Stimulated activated CD4-positive, alpha-beta T cell treated with anti-CD3 and anti-CD28 coated beads, TNF-alpha, amount 100 ng/mL, for 24 hours (primary cell): ENCODE measurements around the gene SMAP2.

Source experiments
- DNase-seq, 3 experiments: peaks; one replicate each; pipeline ENCODE4 v3.0.0-alpha.2; 2020; ENCODE audit warnings: low read depth in 3 of 3

SMAP2 gene

DNA sequence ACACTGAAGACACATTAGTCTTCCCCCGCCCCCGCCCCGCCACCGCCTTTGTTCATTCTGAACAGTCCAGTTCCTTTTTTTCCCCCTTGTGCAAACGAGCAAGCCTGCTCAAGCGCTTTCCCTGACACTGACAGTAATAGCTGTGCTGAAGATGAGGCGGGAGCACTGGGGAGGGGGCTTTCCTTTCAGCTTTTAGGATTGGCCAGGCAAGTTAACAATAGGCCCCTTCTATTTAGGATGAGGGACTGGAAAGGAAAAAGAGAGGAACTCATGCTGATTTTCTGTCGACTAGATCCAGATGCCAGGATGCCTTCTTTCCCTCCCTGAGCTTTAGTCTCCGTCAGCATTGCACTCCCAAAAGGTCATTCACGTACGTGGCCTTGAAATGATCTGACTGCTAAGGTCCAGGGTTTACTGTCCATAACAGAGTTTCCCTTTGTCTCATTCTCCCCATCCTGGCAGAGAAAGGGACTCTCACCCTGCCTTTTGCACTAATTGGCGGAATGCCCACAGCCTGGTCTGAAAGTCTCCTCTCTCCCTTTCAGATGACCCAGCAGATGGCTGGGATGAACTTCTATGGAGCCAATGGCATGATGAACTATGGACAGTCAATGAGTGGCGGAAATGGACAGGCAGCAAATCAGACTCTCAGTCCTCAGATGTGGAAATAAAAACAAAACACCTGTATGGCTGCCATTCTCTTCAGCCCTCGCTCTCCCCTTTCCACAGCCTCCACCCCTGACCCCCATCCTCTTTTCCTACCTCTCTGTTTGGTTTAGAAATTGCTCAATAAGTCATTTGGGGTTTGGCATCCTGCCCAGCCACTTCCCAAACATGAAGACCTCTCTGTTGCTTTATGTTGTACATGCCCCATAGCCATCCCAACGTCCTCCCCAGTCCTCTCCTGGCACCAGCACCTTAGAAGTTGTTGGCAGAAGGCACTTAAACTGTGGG is 48.2 kb downstream of the SMAP2 start:
- DNase-seq, result no peak

DNA sequence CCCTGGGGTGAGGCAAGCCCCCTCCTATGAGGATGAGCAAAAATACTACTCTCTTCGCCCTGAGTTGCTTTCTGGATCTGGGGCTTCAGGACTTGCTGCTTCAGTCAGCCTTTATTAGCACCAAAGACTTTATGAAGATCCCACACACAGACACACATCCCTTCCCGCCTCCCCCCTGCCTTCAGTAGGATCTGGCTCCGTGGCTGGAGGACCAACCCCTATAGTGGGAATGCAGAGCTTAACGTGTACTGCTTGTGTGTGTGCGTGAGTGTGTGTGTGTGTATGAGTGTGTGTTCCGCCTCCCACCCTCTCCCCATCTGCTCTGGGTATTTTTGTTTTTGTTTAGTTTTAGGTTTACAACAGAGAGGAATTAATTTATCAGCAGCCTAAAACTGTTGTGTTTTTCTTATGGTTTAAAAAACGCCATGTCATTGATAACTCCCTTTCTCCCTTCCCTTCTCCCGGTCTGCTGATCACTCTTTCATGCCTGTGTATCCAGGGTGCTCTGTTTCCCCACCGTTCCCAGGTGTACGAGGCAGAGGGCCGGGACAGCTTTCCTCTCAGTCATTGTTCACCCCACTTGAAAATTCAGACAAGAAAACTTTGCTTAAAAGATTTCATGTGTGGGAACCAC is 49.2 kb downstream of the SMAP2 start:
- no peak for DNase-seq

- DNase-seq, result no peak
Measured at GRCh38 chr1:40423264-40423642, 49.7 kb downstream of the SMAP2 start.

DNA sequence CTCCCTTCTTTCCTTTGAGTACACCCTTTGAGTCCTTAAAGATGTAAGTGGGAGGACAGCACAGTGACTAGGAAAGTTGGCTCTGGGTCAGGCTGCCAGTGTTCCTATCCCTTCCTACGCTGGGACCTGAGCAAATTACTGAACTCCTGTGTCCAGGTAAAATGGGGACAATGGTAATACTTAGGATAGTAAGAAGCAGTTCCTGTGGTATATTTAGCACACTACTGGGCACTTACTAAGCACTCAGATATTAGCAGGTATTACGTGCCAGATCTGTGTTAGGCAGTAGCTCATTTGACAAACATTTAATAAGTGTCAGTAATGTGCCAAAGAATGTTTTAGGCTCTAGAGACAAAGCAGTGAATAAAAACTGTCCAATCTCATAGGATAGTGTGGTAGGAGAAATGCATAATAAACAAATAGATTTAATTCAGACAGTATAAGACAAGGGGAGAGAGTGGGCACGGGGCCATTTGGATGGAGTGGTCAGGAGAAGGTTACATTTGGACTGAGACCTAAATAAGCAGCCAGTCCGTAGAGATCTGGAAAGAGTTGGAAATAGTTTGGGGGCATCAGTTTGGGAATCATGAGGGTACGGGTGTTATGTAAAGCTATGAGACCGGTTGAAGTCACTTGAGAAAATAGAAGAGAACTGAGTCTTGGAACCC is 50.6 kb downstream of the SMAP2 start:
- no peak for DNase-seq

DNA sequence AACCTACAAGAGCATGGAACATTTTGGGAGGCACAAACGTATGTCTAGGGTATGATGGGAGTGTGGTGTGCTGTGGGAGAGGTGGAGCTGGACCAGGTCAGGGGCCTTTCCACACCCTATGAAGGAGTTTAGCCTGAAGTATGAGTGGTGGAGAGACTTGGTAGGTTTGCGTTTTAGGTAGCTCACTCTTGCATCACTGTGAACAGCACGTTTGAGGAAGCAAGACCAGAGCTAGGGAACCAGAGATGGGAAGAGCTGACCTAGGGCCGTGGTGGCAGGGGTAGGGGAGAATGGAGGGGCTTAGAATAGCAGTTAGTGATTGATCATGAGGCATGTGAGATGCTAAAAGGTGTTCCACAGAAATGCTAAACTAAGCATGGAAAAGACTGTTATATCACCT is 51.7 kb downstream of the SMAP2 start:
- DNase-seq, result no peak

DNA sequence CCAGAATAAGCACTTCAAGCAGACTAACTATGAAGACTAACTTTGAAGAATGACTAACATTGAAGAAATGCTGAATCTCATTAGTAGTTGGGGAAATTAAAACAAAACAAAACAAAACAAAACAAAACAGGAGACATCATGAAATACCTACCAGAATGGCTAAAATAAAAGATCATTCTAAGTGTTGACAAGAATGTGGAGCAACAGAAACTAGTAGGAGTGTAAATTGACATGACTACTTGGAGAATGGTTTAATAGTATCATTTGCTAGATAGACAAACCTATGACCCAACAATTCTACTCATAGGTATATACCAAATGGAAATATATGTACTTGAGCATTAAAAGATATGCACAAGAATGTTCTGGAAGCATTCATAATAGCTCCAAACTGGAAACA is 57.9 kb downstream of the SMAP2 start:
- no peak for DNase-seq

DNA sequence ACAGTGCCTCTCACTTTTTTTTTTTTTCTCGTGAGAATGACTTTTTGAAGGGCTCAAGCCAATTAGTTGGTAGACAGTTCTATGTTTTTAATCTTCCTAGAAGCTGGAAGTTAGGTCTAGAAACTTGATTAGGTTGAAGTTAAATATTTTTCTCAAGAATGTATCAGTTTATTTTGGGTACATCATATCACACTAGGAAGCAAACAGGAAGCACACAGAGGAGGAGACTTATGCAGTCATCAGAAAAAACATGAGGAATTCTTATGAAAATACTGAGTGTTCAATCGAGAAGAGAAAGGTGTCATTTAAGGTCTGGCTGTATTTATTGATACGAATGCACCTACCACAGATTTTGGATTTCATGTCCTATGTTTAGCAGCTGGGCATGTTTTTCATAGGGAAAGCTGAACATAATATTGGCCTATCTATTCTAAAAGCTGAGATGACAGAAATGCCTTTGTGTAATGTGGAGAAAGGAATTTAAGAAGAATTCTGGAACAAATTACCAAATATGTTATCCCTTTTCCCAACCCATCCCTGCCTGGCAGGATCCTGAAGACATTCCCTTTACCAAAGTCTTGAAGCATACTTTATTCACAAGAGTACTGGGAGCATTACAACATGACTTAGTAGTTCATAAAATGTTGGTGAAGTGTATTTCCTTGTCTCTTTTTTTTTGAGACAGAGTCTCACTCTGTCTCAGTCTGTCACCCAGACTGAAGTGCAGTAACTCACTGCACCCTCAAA is 59.3 kb downstream of the SMAP2 start:
- DNase-seq, result no peak

GRCh38 chr1:40435471-40435870 is 61.9 kb downstream of the SMAP2 start:
- no peak for DNase-seq

- DNase-seq, result no peak
Measured at GRCh38 chr1:40435876-40436275, 62.3 kb downstream of the SMAP2 start.

GRCh38 chr1:40438391-40439015 is 65.0 kb downstream of the SMAP2 start:
- no peak for DNase-seq

DNA sequence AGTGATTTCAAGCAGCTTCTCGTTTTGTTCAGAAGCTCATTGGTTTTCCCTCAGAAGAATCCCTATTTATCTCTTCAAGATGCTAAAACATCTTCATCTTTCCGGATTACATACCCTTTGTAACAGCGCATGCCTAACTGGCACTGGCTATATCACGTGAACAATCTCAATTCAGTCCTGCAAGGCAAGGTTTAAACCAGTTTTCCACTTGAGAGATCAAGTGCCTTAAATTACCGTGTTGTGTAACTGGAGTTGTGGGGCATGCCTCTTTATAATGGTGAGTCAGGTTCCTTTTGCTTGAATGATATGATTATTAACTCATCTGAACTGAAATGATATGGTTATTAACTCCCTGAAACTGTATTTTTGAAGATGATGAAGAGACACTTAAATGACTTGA is 65.7 kb downstream of the SMAP2 start:
- DNase-seq, result no peak

GRCh38 chr1:40449684-40450494 is 76.4 kb downstream of the SMAP2 start, which contains the start of gene ZFP69B:
ZFP69B (plus strand) TSS chr1:40450476; CDS start chr1:40450962, 486 bp downstream.
- DNase-seq, result peak; percentile 64 to 91 (median 81)

GRCh38 chr1:40450495-40451237 is 77.1 kb downstream of the SMAP2 start:
- peak; percentile 65 to 84 (median 78) for DNase-seq

DNA sequence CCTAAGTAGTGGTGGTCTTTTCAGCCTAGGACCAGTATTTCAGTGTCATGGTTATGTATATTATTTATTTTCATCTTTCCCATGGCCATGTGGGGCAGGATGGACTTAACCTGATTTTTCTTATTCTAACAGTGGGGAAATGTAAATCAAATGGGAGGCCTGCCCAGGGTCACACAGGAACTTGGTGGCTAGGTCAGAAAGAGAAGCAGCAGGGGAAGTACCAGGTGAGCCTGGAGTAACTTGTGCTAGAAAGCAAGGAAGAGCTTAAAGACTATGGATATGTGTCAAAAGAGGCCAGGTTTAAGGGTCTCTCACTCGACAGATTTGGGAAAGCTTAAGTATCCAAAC is 77.7 kb downstream of the SMAP2 start:
- DNase-seq, result no peak

DNA sequence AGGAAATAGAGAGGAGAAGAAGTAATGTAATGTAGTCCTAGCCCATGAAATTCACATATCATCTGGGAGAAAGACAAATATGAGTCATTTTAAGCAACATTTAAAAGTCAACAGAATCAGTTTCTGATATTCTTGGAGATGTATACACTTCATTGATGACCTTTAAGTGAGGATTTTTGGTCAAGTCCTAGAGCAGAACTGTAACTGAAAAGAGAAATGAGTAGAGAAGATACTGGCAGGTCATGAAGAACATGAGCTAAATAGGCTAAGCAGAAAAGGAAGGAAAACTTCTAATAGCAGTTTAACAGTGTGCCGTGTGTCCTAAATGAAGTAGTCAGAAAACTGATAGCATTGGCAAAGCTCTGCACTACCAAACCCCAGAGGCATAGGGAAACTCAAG is 81.3 kb downstream of the SMAP2 start:
- DNase-seq, result no peak

DNA sequence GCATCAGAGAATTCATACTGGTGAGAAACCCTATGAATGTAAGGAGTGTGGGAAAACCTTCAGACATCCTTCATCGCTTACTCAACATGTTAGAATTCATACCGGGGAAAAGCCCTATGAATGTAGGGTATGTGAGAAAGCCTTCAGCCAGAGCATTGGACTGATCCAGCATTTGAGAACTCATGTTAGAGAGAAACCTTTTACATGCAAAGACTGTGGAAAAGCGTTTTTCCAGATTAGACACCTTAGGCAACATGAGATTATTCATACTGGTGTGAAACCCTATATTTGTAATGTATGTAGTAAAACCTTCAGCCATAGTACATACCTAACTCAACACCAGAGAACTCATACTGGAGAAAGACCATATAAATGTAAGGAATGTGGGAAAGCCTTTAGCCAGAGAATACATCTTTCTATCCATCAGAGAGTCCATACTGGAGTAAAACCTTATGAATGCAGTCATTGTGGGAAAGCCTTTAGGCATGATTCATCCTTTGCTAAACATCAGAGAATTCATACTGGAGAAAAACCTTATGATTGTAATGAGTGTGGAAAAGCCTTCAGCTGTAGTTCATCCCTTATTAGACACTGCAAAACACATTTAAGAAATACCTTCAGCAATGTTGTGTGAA is 89.5 kb downstream of the SMAP2 start:
- no peak for DNase-seq

DNA sequence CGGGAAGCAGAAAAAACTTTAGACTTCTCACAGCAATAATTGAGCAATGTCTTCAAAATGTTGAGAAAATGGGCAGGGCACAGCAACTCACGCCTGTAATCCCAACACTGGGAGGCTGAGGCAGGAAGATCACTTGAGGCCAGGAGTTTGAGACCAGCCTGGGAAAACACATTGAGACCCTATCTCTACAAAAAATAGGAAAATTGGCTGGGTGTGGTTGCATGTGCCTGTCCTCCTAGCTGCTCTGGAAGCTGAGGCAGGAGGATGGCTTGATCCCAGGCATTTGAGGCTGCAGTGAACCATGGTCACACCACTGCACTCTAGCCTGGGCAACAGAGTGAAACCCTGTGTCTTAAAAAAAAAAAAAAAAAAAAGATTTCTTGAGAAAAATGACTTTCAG is 95.8 kb downstream of the SMAP2 start:
- no peak for DNase-seq
